ENCODE data around the gene SELENOV.
A peak's percentile ranks its signal among the peaks of the same experiment; 100 is the strongest.

The SELENOV gene

DNA sequence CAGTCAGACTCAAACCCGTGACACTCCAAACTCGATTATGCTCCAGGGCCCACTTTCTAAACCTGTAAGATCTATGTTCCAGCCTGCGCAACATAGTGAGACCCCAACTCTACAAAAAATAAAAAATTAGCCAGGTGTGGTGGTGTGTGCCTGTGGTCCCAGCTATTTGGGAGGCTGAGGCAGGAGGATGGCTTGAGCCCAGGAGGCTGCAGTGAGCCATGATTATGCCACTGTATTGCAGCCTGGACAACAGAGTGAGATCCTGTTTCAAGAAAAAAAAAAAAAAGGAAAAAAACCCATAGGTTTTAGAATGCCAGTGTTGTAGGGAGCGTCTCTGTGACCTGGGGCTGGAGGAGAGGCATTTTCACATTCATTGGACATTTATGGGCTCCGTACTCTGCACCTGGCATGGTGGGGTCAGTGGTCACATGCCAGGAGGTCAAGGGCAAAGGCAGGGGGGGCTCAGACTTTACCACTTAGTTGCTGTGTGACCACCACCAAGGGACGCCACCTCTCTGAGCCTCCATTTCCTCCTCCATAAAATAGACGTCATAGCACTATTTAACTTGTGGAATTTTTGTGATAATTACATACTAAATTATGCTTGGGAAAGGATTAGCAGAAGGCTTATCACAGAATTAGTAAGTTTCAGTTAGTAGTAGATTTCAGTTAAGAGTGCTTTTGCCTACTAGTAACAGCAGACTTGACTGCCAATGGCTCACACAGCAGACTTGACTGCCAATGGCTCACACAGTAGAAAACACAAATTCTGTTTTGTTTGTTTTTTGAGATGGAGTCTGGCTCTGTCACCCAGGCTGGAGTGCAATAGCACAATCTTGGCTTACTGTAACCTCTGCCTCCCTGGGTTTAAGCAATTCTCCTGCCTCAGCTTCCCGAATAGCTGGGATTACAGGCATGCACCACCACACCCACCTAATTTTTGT lies 5.9 kb downstream of the SELENOV start:
- H3K9me3 ChIP-seq (ENCODE audit: control insufficient read depth, insufficient read depth, low read length), result no peaks in the 10 kb centered on the region; the same call in 1 of the 2 replicates
- H3K4me1 ChIP-seq (ENCODE audit: insufficient read depth, low read length), result 0 out of 2 replicates have a peak, but pooled peaks cover 2% of the 10 kb centered on the region
- H3K9ac ChIP-seq (ENCODE audit: low read depth, low read length), result no peak overlapping the region
- H3K36me3 ChIP-seq (ENCODE audit: insufficient read depth, low read length), result peaks cover 6% of the 10 kb centered on the region; the same call in 1 of the 2 replicates

DNA sequence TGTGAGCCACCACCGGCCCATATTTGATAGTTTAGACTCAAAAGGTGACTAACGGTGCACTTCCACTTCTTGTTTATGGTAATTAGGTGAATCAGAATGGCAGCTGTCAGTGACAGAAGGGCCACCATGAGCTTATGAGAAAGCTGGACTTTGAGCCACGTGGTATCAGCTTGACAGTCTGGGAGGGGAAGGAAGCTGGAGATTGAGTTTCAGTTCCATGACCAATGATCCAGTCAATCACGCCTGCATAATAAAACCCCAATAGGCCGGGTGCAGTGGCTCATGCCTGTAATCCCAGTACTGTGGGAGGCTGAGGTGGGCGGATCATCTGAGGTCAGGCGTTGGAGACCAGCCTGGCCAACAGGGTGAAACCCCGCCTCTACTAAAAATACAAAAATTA lies 9.6 kb downstream of the SELENOV start:
- no peak overlapping the region for H3K9ac ChIP-seq (ENCODE audit: low read depth, low read length)
- peaks cover 6% of the 10 kb centered on the region; the same call in 1 of the 2 replicates for H3K36me3 ChIP-seq (ENCODE audit: insufficient read depth, low read length)
- H3K4me1 ChIP-seq (ENCODE audit: insufficient read depth, low read length), result no peaks in the 10 kb centered on the region
- H3K9me3 ChIP-seq (ENCODE audit: control insufficient read depth, insufficient read depth, low read length), result no peaks in the 10 kb centered on the region; the same call in 1 of the 2 replicates

DNA sequence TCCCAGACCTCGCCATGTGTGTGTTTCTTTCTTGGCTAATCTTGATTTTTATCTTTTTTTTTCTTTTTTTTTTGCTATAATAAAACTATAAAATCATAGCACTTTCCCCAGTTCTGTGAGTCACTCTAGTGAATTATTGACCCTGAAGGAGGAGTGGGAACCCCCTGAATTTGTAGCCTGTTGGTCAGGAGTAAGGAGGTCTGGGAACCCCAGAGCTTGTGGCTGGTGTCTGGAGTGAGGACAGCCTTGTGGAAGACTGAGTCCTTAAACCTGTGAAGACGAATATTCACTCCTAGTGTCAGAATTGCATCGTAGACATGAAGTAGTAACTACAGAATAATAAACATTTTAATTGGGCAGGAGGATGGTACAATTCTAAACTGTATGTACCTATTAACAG lies 10.3 kb downstream of the SELENOV start:
- Histone ChIP-seq H3K36me3 (ENCODE audit: insufficient read depth, low read length) (peaks cover 6% of the 10 kb centered on the region; the same call in 1 of the 2 replicates), H3K4me1 (ENCODE audit: insufficient read depth, low read length) (no peaks in the 10 kb centered on the region)

GRCh38 chr19:39531834-39532232 lies 16.9 kb downstream of the SELENOV start:
- no peaks in the 10 kb centered on the region for H3K36me3 ChIP-seq (ENCODE audit: insufficient read depth, low read length)
- no peaks in the 10 kb centered on the region for H3K9me3 ChIP-seq (ENCODE audit: control insufficient read depth, insufficient read depth, low read length)
- H3K9ac ChIP-seq (ENCODE audit: low read depth, low read length), result peak overlapping the region; percentile 62
- no peaks in the 10 kb centered on the region for H3K4me1 ChIP-seq (ENCODE audit: insufficient read depth, low read length)

More for the DNA sequence above, 10.3 kb downstream of the SELENOV start:
- no peak overlapping the region for H3K9ac ChIP-seq (ENCODE audit: low read depth, low read length)
- H3K9me3 ChIP-seq (ENCODE audit: control insufficient read depth, insufficient read depth, low read length), result no peaks in the 10 kb centered on the region; the same call in 1 of the 2 replicates

GRCh38 chr19:39532233-39533002 lies 17.5 kb downstream of the SELENOV start, which contains the start of gene EID2B:
EID2B (minus strand) TSS chr19:39532852; CDS start chr19:39532802, 50 bp downstream.
- no peaks in the 10 kb centered on the region for H3K9me3 ChIP-seq (ENCODE audit: control insufficient read depth, insufficient read depth, low read length)
- H3K4me1 ChIP-seq (ENCODE audit: insufficient read depth, low read length), result no peaks in the 10 kb centered on the region
- H3K36me3 ChIP-seq (ENCODE audit: insufficient read depth, low read length), result no peaks in the 10 kb centered on the region
- peak within 1 kb of the TSS; percentile 62 for H3K9ac ChIP-seq (ENCODE audit: low read depth, low read length)

DNA sequence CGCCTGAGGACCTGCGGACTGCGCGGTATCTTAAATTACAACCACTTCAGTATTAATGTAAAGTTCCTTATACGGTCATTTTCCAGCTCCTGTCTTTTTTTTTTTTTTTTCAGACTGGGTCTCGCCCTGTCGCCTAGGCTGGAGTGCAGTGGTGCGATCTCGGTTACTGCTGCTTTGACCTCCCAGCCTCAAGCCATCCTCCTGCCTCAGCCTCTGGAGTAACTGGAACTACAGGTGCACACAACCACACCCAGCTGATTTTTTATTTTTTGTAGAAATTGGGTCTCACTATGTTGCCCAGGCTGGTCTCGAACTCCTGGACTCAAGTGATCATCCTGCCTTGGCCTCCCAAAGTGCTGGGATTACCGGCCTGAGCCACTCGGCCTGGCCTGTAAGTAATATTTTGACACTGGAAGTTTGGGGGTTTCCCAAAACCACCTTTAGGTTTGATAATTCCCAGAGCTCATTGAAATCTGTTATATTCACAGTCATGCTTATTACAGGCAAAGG lies 18.1 kb downstream of the SELENOV start:
- Histone ChIP-seq H3K9me3 (ENCODE audit: control insufficient read depth, insufficient read depth, low read length) (no peaks in the 10 kb centered on the region), H3K36me3 (ENCODE audit: insufficient read depth, low read length) (no peaks in the 10 kb centered on the region), H3K4me1 (ENCODE audit: insufficient read depth, low read length) (no peaks in the 10 kb centered on the region), H3K9ac (ENCODE audit: low read depth, low read length) (no peak overlapping the region)

DNA sequence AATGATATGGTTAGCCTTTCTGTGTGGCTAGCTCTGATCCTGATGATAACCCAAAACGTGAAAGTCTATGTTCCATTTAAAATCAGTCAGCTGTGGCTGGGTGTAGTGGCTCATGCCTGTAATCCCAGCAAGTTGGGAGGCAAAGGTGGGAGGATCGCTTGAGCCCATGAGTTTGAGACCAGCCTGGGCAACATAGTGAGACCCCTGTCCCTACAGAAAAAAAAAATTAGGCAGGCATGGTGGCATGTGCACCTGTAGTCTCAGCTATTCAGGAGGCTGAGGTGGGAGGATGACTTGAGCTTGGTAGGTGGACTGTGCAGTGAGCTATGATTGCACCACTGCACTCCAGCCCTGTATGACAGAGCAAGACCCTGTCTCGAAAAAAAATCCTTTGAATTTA lies 18.9 kb downstream of the SELENOV start:
- H3K9me3 ChIP-seq (ENCODE audit: control insufficient read depth, insufficient read depth, low read length), result no peaks in the 10 kb centered on the region

GRCh38 chr19:39539165-39539517 lies 24.2 kb downstream of the SELENOV start:
- Histone ChIP-seq H3K9ac (ENCODE audit: low read depth, low read length) (peak overlapping the region; percentile 91), H3K36me3 (ENCODE audit: insufficient read depth, low read length) (no peaks in the 10 kb centered on the region), H3K9me3 (ENCODE audit: control insufficient read depth, insufficient read depth, low read length) (no peaks in the 10 kb centered on the region), H3K4me1 (ENCODE audit: insufficient read depth, low read length) (peaks cover 12% of the 10 kb centered on the region; the same call in 1 of the 2 replicates)

More for the DNA sequence above, 18.9 kb downstream of the SELENOV start:
- Histone ChIP-seq H3K4me1 (ENCODE audit: insufficient read depth, low read length) (peaks cover 3% of the 10 kb centered on the region; the same call in 1 of the 2 replicates), H3K36me3 (ENCODE audit: insufficient read depth, low read length) (no peaks in the 10 kb centered on the region), H3K9ac (ENCODE audit: low read depth, low read length) (no peak overlapping the region)

- no peaks in the 10 kb centered on the region for H3K9me3 ChIP-seq (ENCODE audit: control insufficient read depth, insufficient read depth, low read length)
- H3K36me3 ChIP-seq (ENCODE audit: insufficient read depth, low read length), result no peaks in the 10 kb centered on the region
- peaks cover 12% of the 10 kb centered on the region; the same call in 1 of the 2 replicates for H3K4me1 ChIP-seq (ENCODE audit: insufficient read depth, low read length)
- peak within 1 kb of the TSS; percentile 91 for H3K9ac ChIP-seq (ENCODE audit: low read depth, low read length)
These were observed 24.8 kb downstream of the SELENOV start, which contains the start of gene EID2 for GRCh38 chr19:39539518-39540332. EID2 (minus strand) TSS chr19:39540161; CDS start chr19:39540079, 82 bp downstream.

- Histone ChIP-seq H3K9me3 (ENCODE audit: control insufficient read depth, insufficient read depth, low read length) (no peaks in the 10 kb centered on the region), H3K9ac (ENCODE audit: low read depth, low read length) (no peak overlapping the region; the same call in 1 of the 2 replicates), H3K4me1 (ENCODE audit: insufficient read depth, low read length) (peaks cover 12% of the 10 kb centered on the region; the same call in 1 of the 2 replicates), H3K36me3 (ENCODE audit: insufficient read depth, low read length) (no peaks in the 10 kb centered on the region)
These were observed 25.4 kb downstream of the SELENOV start for GRCh38 chr19:39540333-39540673.

- Histone ChIP-seq H3K4me1 (ENCODE audit: insufficient read depth, low read length) (peaks cover 12% of the 10 kb centered on the region; the same call in 1 of the 2 replicates), H3K36me3 (ENCODE audit: insufficient read depth, low read length) (no peaks in the 10 kb centered on the region), H3K9ac (ENCODE audit: low read depth, low read length) (no peak overlapping the region), H3K9me3 (ENCODE audit: control insufficient read depth, insufficient read depth, low read length) (no peaks in the 10 kb centered on the region)
These were observed 27.3 kb downstream of the SELENOV start for GRCh38 chr19:39542206-39542605.

- H3K9me3 ChIP-seq (ENCODE audit: control insufficient read depth, insufficient read depth, low read length), result no peaks in the 10 kb centered on the region
- peaks cover 10% of the 10 kb centered on the region; the same call in 1 of the 2 replicates for H3K4me1 ChIP-seq (ENCODE audit: insufficient read depth, low read length)
- H3K36me3 ChIP-seq (ENCODE audit: insufficient read depth, low read length), result no peaks in the 10 kb centered on the region
- no peak overlapping the region for H3K9ac ChIP-seq (ENCODE audit: low read depth, low read length)
These were observed 28.5 kb downstream of the SELENOV start for GRCh38 chr19:39543477-39543857.

- Histone ChIP-seq H3K36me3 (ENCODE audit: insufficient read depth, low read length) (no peaks in the 10 kb centered on the region), H3K4me1 (ENCODE audit: insufficient read depth, low read length) (0 out of 2 replicates have a peak, but pooled peaks cover 9% of the 10 kb centered on the region), H3K9me3 (ENCODE audit: control insufficient read depth, insufficient read depth, low read length) (no peaks in the 10 kb centered on the region), H3K9ac (ENCODE audit: low read depth, low read length) (no peak overlapping the region)
These were observed 29.4 kb downstream of the SELENOV start for GRCh38 chr19:39544226-39544903.
